Measurements from ENCODE around the gene CPSF2. TPM values are rescaled to one million over a fixed set of nuclear protein-coding genes. Genes with fewer than 3 reads are reported as not detected.
"Not testable (repeated sequence)": the region's sequence is repeated elsewhere in the genome, so short reads cannot be mapped to it uniquely, and the experiment has no call there.

The CPSF2 gene
- total RNA-seq, 1 experiment from 2014 or later: 66.6 TPM

DNA sequence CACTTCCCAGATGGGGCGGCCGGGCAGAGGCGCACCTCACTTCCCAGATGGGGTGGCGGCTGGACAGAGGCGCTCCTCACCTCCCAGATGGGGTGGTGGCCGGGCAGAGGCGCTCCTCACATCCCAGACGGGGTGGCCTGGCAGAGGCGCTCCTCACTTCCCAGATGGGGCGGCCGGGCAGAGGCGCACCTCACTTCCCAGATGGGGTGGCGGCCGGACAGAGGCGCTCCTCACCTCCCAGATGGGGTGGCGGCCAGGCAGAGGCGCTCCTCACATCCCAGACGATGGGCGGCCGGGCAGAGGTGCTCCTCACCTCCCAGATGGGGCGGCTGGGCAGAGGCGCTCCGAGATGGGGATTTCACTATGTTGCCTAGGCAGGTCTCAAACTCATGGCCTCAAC lies 65.8 kb downstream of the CPSF2 start:
- H3K27ac ChIP-seq; H3K4me1 ChIP-seq; H3K4me3 ChIP-seq; H3K9me3 ChIP-seq (replicated peaks); H3K36me3 ChIP-seq; H3K27me3 ChIP-seq; DNase-seq: not testable (repeated sequence)

DNA sequence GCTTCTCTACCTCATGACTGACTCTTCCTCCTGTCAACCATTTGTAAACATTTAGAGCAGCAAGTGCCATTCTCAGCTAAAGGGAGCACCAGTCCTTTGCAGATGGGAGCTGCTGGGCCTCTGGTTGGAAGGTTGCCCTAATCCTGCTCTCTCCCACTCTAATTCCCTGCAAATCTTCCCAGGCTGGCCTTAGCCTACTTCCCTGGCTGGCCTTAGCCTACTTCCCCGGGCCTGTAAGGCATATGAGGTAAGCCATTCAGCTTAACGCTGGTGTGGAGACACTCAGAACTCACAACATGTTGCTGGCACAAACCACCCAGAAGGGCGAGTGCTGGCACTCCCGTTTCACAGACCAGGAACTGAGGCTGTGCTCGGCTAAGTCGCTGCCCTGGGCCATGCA lies 69.0 kb downstream of the CPSF2 start:
- Histone ChIP-seq H3K4me1 (no peaks in the 10 kb centered on the region), H3K9me3 (replicated peaks) (no peaks in the 10 kb centered on the region), H3K36me3 (no peaks in the 10 kb centered on the region), H3K4me3 (no peak overlapping the region), H3K27ac (no peak overlapping the region), H3K27me3 (no peaks in the 10 kb centered on the region)
- no peak for DNase-seq

DNA sequence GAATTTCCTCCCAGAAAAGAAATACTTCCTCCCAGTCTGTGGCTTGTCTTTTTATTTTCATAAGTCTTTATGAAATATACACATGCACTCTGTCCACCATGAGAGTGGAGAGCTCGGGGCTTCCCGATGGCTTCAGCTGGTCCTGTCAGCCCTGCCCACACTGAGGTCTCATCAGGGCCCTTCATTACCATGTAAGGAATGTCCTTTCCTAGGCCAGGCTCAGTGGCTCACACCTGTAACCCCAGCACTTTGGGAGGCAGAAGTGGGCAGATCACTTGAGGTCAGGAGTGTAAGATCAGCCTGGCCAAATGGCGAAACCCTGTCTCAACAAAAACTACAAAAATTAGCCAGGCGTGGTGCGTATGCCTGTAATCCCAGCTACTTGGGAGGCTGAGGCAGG lies 77.0 kb downstream of the CPSF2 start:
- DNase-seq: no peak
- H3K4me3 ChIP-seq: no peak overlapping the region
- no peaks in the 10 kb centered on the region for H3K4me1 ChIP-seq
- no peaks in the 10 kb centered on the region for H3K36me3 ChIP-seq
- no peaks in the 10 kb centered on the region for H3K9me3 ChIP-seq (replicated peaks)
- no peaks in the 10 kb centered on the region for H3K27me3 ChIP-seq
- no peak overlapping the region for H3K27ac ChIP-seq

DNA sequence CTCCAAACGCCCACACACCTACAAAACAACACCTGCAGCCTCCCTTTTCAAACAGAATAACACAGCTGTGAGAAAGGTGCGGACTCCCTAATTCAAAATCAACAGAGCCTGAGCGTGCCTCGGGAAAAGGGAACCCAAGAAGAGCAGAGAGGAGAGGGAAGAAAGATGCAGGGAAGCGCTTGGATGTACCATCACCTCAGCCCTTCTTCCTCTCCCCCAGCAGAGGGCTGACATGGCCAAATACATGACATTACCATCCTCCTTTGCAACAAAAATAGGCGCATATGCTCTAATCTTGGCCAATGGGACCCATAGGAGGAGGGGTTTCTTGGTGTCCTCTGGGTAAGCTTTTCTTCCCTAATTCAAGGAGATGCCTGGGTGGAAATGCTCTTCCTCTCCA lies 78.0 kb downstream of the CPSF2 start:
- Histone ChIP-seq H3K4me1 (no peaks in the 10 kb centered on the region), H3K36me3 (no peaks in the 10 kb centered on the region), H3K4me3 (no peak overlapping the region), H3K9me3 (replicated peaks) (no peaks in the 10 kb centered on the region), H3K27ac (no peak overlapping the region), H3K27me3 (no peaks in the 10 kb centered on the region)
- no peak for DNase-seq

DNA sequence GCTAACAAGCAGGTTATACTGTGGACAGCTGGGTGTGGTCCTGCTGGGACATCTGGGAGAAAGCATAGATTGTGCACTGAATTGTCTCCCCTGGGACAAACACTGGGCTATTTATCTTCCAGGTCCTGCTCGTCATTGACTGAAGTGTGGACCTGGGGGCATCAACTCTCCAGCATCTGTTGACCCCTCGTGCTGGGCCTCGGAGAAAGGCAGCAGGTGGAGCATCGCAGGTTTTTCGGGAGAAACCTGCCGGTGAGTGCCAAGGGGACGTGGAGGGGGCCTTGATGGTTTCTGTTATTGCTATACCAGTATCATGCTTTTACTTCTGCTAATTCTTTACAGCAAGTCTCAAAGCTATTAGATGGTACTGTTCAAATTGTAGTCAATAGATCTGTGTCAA lies 81.3 kb downstream of the CPSF2 start:
- DNase-seq: no peak
- H3K4me1 ChIP-seq: no peaks in the 10 kb centered on the region
- no peaks in the 10 kb centered on the region for H3K9me3 ChIP-seq (replicated peaks)
- no peaks in the 10 kb centered on the region for H3K36me3 ChIP-seq
- H3K27me3 ChIP-seq: no peaks in the 10 kb centered on the region
- no peak overlapping the region for H3K27ac ChIP-seq
- H3K4me3 ChIP-seq: no peak overlapping the region

DNA sequence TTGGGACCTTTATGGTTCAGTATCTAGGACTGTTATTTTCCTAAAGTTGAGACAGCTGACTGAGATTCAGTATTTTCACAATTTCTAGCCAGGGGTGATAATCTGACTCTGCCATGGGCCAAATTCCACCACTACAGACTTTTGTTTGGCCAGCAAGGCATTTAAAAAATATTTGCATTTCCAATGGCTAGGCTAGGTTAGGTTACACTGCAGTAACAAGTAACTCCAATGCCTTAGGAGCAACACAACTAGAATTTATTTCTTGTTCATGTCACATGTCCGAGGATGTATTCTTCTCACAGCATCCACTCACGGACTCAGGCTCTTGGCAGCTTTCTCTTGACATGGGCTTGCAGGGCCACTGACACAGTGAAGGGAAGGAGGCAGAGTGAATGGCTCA lies 83.0 kb downstream of the CPSF2 start:
- H3K9me3 ChIP-seq (replicated peaks): no peaks in the 10 kb centered on the region
- no peaks in the 10 kb centered on the region for H3K36me3 ChIP-seq
- no peak for DNase-seq
- H3K27ac ChIP-seq: no peak overlapping the region
- no peaks in the 10 kb centered on the region for H3K27me3 ChIP-seq
- H3K4me3 ChIP-seq: no peak overlapping the region
- H3K4me1 ChIP-seq: no peaks in the 10 kb centered on the region

DNA sequence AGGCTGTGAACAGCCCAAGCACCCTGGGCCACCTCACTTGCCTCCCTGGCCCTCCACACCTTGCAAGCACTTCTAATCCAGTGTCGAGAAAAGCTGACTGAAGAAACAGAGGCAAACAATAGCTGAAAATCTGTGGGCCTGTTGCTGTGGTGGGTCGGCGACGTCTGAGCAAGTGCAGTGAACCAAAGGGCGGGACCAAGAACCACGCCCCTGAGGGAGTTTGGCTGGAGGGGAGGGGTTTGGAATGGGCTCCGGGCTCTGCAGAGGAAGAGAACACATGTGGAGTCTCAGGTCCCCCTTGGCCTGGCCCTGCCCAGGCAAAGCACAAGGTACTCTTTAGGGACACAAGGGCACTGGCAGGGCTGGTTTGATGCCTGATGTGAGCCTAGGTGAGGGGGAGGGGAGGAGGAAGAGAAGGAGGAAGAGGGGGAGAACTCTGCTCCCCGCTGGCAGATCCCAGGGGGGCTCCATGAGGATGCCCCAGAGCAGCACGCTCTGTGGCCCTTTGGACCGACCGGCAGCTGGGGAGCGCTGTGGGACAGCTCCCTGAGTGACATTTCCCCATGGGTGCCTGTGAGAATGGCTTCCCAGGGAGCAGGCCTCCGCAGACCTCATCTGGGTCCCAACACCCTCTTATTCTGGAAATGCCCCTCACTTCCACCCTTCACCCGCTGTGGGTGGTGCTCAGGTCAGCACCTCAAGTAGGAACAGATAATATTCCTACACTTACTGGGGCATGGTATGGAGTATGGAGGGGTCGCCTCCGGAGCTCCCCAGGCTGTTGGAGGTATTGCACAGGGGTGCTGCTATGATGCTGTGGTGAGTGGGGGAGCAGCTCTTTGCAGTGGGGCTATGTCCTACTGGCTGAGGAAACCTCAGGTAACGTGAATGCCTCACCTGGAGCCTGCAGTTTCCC lies 85.5 kb downstream of the CPSF2 start:
- Histone ChIP-seq H3K4me1 (no peaks in the 10 kb centered on the region), H3K9me3 (replicated peaks) (no peaks in the 10 kb centered on the region), H3K4me3 (no peak overlapping the region), H3K27me3 (no peaks in the 10 kb centered on the region), H3K36me3 (no peaks in the 10 kb centered on the region), H3K27ac (no peak overlapping the region)
- DNase-seq: no peak

DNA sequence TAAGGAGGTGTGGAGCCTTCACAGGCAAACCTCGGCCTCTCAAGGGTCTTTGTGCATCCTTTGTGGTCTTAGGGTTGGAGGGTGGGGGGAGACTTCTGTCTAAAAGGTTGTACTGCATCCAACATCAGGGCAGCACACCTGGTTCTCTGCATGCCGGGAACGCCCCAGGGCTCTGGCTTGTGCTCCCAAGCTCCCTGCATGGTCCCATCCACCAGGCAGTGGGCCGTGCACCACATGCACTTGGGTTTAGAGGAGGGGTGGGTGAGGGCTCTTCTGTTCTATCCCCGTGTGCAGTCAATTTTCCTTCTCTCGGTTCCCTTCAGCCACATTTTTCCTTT lies 86.1 kb downstream of the CPSF2 start:
- Histone ChIP-seq H3K4me3 (no peak overlapping the region), H3K9me3 (replicated peaks) (no peaks in the 10 kb centered on the region)
- no peak for DNase-seq

DNA sequence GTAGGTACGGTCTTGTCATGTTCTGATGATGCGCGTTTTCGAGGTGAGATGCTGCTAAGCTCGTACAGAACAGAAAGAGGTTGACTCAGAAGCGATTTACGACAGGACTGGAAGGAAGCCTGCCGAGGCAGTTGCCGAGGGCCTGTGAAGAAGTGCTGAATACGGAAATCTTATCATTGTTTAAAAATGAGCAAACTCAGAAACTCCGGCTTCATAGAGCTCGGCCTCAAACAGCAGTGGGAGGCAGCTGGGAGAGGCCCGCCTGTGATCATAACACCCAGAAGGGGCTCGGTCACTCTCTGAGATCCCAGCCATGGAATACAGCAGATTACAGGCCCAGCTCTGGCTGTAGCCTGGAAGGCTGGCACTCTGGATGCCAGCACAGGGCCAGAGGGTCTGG lies 87.4 kb downstream of the CPSF2 start:
- Histone ChIP-seq H3K36me3 (no peaks in the 10 kb centered on the region), H3K4me1 (no peaks in the 10 kb centered on the region), H3K27me3 (no peaks in the 10 kb centered on the region), H3K27ac (no peak overlapping the region), H3K9me3 (replicated peaks) (no peaks in the 10 kb centered on the region), H3K4me3 (no peak overlapping the region)
- DNase-seq: no peak

More for the DNA sequence above, 86.1 kb downstream of the CPSF2 start:
- no peaks in the 10 kb centered on the region for H3K36me3 ChIP-seq
- H3K27ac ChIP-seq: no peak overlapping the region
- no peaks in the 10 kb centered on the region for H3K4me1 ChIP-seq
- H3K27me3 ChIP-seq: no peaks in the 10 kb centered on the region

DNA sequence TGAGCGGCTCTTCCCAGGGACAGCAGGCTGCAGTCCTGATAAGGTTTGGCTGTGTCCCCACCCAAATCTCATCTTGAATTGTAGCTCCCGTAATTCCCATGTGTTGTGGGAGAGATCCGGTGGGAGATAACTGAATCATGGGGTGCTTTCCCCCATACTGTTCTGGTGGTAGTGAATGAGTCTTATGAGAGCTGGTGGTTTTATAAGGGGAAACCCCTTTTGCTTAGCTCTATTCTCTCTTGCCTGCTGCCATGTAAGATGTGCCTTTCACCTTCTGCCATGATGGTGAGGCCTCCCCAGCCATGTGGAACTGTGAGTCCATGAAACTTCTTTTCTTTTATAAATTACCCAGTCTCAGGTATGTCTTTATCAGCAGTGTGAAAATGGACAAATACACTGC lies 91.4 kb downstream of the CPSF2 start:
- not testable (repeated sequence) for H3K9me3 ChIP-seq (replicated peaks); H3K4me3 ChIP-seq; H3K27me3 ChIP-seq; DNase-seq; H3K27ac ChIP-seq; H3K4me1 ChIP-seq; H3K36me3 ChIP-seq

DNA sequence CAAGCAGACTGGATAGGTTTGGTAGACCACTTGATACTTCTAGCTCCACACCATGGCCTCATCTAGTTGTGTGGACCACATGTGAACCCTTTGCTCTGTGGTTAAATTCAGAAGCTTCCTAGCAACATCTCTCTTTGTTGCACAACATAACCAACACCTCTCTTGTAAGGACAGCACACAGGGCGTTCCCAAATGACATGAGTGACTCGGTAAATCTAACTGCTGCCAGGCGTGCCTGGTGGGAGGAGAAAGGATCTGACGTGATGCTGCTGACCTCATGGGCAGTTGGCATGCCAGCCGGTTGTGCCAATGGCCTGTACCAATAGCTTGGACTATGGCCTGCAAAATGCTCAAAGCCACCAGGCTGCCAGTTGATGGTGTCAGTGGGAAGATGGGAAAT lies 93.8 kb downstream of the CPSF2 start:
- no peak for DNase-seq
- H3K27me3 ChIP-seq: no peaks in the 10 kb centered on the region
- no peak overlapping the region for H3K27ac ChIP-seq
- H3K4me3 ChIP-seq: no peak overlapping the region
- H3K4me1 ChIP-seq: no peaks in the 10 kb centered on the region
- H3K9me3 ChIP-seq (replicated peaks): no peaks in the 10 kb centered on the region
- H3K36me3 ChIP-seq: no peaks in the 10 kb centered on the region

DNA sequence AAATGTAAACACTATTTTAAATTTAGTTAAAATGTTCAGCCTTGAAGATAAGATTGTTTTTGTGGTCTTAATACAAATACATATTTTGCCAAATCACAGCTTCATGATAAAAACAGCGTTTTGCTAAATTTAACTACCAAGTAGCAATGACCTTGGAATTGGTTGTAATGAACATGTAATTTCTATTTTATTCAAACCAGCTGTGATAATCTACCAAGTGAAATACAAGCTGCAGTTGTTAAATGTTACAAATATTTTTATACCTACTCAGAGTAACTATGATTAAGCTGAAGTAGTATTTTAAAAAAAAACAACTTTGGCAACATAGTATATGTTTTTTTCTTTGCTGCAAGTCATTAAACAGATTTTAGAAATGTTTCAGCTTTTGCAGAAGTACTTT lies 96.2 kb downstream of the CPSF2 start:
- no peak for DNase-seq

More for the DNA sequence above, 96.2 kb downstream of the CPSF2 start:
- Histone ChIP-seq H3K4me3 (no peak overlapping the region), H3K9me3 (replicated peaks) (no peaks in the 10 kb centered on the region), H3K4me1 (no peaks in the 10 kb centered on the region), H3K27ac (no peak overlapping the region), H3K36me3 (no peaks in the 10 kb centered on the region), H3K27me3 (no peaks in the 10 kb centered on the region)

Other genes with a start within 250 kb of the CPSF2 start
- 27.8 and 29.6 TPM in 2 replicates for gene FBLN5, start 174.3 kb upstream of the CPSF2 start, total RNA-seq (2014; rRNA removed; shearing (Covaris generic))
- gene TRIP11, start 81.9 kb upstream of the CPSF2 start, total RNA-seq (2014; rRNA removed; shearing (Covaris generic)): 15.7 and 18.8 TPM in 2 replicates
- 22.0 and 26.1 TPM in 2 replicates for gene ATXN3, start 15.4 kb upstream of the CPSF2 start, total RNA-seq (2014; rRNA removed; shearing (Covaris generic))
- gene NDUFB1, start 263 bp upstream of the CPSF2 start, total RNA-seq (2014; rRNA removed; shearing (Covaris generic)): 250 and 280 TPM in 2 replicates
- 0.02 TPM in 1 of 2 replicates, not detected in the other for gene SLC24A4, start 201.2 kb downstream of the CPSF2 start, total RNA-seq (2014; rRNA removed; shearing (Covaris generic))

All from SJCRH30 (cell line).